Endothelial cell of umbilical vein (primary cell): ENCODE results near the gene SLC2A11. TPM values are rescaled to one million over a fixed set of nuclear protein-coding genes. Genes with fewer than 3 reads are reported as not detected.

Source experiments
- BruUV-seq: library from RNA; stranded (reverse); fragments of 400-500 nt; replicated peaks from 2 replicates; lab custom pipeline; 2021; lab: Mats Ljungman, UMichigan
- CTCF ChIA-PET: fragments of 300-600, 350-600 bp; sonication (Branson Sonifier 250); formaldehyde crosslinking; loops from one replicate; lab custom pipeline; 2021; ENCODE audit warnings: antibody characterized with exemption, inconsistent platforms; lab: Charles Lee
- POLR2A ChIA-PET: fragments of 300-600, 350-600 bp; sonication (Branson Sonifier 250); formaldehyde crosslinking; loops from one replicate; lab custom pipeline; 2021; ENCODE audit warnings: antibody characterized with exemption, inconsistent platforms; lab: Charles Lee
- DNase-seq: peaks from one replicate; pipeline ENCODE4 v3.0.0-alpha.2; 2011; ENCODE audit warnings: low read depth, low spot score
- FAIRE-seq: peaks from 2 replicates; lab custom pipeline; 2011; peaks lifted over from hg19 to GRCh38; lab: Jason Lieb, UNC
- H2AFZ ChIP-seq: 2 replicates; pipeline ENCODE4 v1.6.0; 2012; ENCODE audit warnings: low read depth, low read length, control low read depth, inconsistent platforms
- H3K27ac ChIP-seq: 2 replicates; pipeline ENCODE4 v1.5.1; 2011; ENCODE audit warnings: low read depth, mild to moderate bottlenecking, control low read depth, low read length, moderate library complexity; ENCODE audit not compliant: insufficient read depth
- H3K27me3 ChIP-seq, 2 experiments: 2 replicates each; pipeline versions ENCODE4 v1.6.0 to v1.6.1; 2011; ENCODE audit warnings: low read length in 2 of 2, mixed read lengths in 1 of 2; ENCODE audit not compliant: control insufficient read depth in 2 of 2, insufficient read depth in 2 of 2
- H3K36me3 ChIP-seq, 2 experiments: 2 replicates in 1 of 2; 3 replicates in 1 of 2; pipeline ENCODE4 v1.5.1; 2011; ENCODE audit warnings: low read length in 2 of 2, mild to moderate bottlenecking in 1 of 2, moderate library complexity in 1 of 2; ENCODE audit not compliant: control insufficient read depth in 2 of 2, insufficient read depth in 2 of 2; ENCODE audit errors: extremely low read depth in 1 of 2
- H3K4me1 ChIP-seq: 3 replicates; pipeline ENCODE4 v1.5.1; 2011; ENCODE audit warnings: mild to moderate bottlenecking, low read length; ENCODE audit not compliant: control insufficient read depth, insufficient read depth; ENCODE audit errors: extremely low read depth
- H3K4me2 ChIP-seq: 2 replicates; pipeline ENCODE4 v1.6.1; 2011; ENCODE audit warnings: low read length, control low read depth, mixed read lengths; ENCODE audit not compliant: insufficient read depth
- H3K4me3 ChIP-seq, 3 experiments: fragments of 200-600 bp in 1 of 3; sonication (generic), shearing (Covaris generic) in 1 of 3; replicated peaks in 1 of 3; 2 replicates each; pipeline ENCODE4 v1.5.1; 2011 to 2016; ENCODE audit warnings: control low read depth in 3 of 3, low read length in 3 of 3, mild to moderate bottlenecking in 2 of 3, inconsistent platforms in 1 of 3, low read depth in 1 of 3, moderate library complexity in 1 of 3; ENCODE audit not compliant: insufficient read depth in 1 of 3
- H3K79me2 ChIP-seq: 2 replicates; pipeline ENCODE4 v1.6.0; 2012; ENCODE audit warnings: low read length, inconsistent platforms; ENCODE audit not compliant: control insufficient read depth, insufficient read depth
- H3K9ac ChIP-seq: replicated peaks from 2 replicates; pipeline ENCODE3; 2011; ENCODE audit warnings: low read length, control low read depth; ENCODE audit not compliant: insufficient read depth; ENCODE audit errors: extremely low read depth
- H3K9me1 ChIP-seq: replicated peaks from 3 replicates; pipeline ENCODE4 v1.6.0; 2011; ENCODE audit warnings: mild to moderate bottlenecking, low read length; ENCODE audit not compliant: control insufficient read depth, insufficient read depth; ENCODE audit errors: extremely low read depth
- H3K9me3 ChIP-seq: replicated peaks from 2 replicates; pipeline ENCODE4 v1.5.1; 2012; ENCODE audit warnings: low read length, inconsistent platforms; ENCODE audit not compliant: control insufficient read depth, insufficient read depth
- H4K20me1 ChIP-seq: replicated peaks from 2 replicates; pipeline ENCODE3; 2011; ENCODE audit warnings: mild to moderate bottlenecking, low read length; ENCODE audit not compliant: control insufficient read depth, insufficient read depth; ENCODE audit errors: extremely low read depth
- CTCF ChIP-seq, 2 donors: IDR thresholded peaks; 1 replicate in 1 of 2; 2 replicates in 1 of 2; pipeline ENCODE4 v1.5.1; 2011; ENCODE audit warnings: low read length in 2 of 2, mild to moderate bottlenecking in 2 of 2, moderate library complexity in 2 of 2, control low read depth in 1 of 2, inconsistent platforms in 1 of 2, low read depth in 1 of 2; ENCODE audit not compliant: insufficient read depth in 1 of 2; ENCODE audit errors: extremely low read depth in 1 of 2
- EZH2 ChIP-seq: IDR thresholded peaks from 2 replicates; pipeline ENCODE4 v1.6.1; 2012; ENCODE audit warnings: borderline replicate concordance, low read depth, mild to moderate bottlenecking, moderate library complexity, low read length, inconsistent platforms; ENCODE audit not compliant: severe bottlenecking
- FOS ChIP-seq: IDR thresholded peaks from 2 replicates; pipeline ENCODE4 v1.6.1; 2011; ENCODE audit warnings: mild to moderate bottlenecking, low read length, moderate library complexity, borderline replicate concordance; ENCODE audit not compliant: insufficient read depth
- GATA2 ChIP-seq: IDR thresholded peaks from 2 replicates; pipeline ENCODE4 v1.7.0; 2011; ENCODE audit warnings: low read depth, mild to moderate bottlenecking, moderate library complexity, mixed read lengths, low read length; ENCODE audit not compliant: insufficient read length, insufficient read depth
- JUN ChIP-seq: IDR thresholded peaks from 2 replicates; pipeline ENCODE4 v1.6.1; 2011; ENCODE audit warnings: borderline replicate concordance, low read depth; ENCODE audit not compliant: insufficient read length, insufficient read depth
- MAX ChIP-seq: IDR thresholded peaks from 2 replicates; pipeline ENCODE4 v1.6.1; 2011; ENCODE audit not compliant: insufficient read depth, insufficient read length
- MYC ChIP-seq: IDR thresholded peaks from one replicate; pipeline ENCODE4 v1.6.1; 2011; ENCODE audit warnings: mild to moderate bottlenecking, low read depth, low read length
- POLR2A ChIP-seq: IDR thresholded peaks from 2 replicates; pipeline ENCODE4 v1.6.1; 2012; ENCODE audit warnings: low read depth, mild to moderate bottlenecking, control low read depth, low read length
- POLR2AphosphoS5 ChIP-seq: IDR thresholded peaks from 2 replicates; pipeline ENCODE4 v1.6.1; 2012; ENCODE audit warnings: low read depth, mild to moderate bottlenecking, control low read depth, low read length, moderate library complexity; ENCODE audit not compliant: insufficient read depth
- dilution Hi-C: fragments of 300-500 bp; cut with MboI; formaldehyde crosslinking; loops from one replicate; pipeline ENCODE4 v1.15.0; 2019; ENCODE audit warnings: low sequenced_read_pairs; ENCODE audit not compliant: extremely low pct_ligation_motif_present
- intact Hi-C: fragments of 100-400 bp; cut with micrococcal nuclease; formaldehyde crosslinking; loops from one replicate; pipeline ENCODE4 v1.10.0; 2022
- polyA plus RNA-seq, 4 experiments: library from polyadenylated mRNA; depleted of rRNA in 3 of 4; stranded (reverse) in 3 of 4; unstranded in 1 of 4; fragments of >200 nt; gene quantifications; 2 replicates each; pipeline versions ENCODE4 v1.2.1 to v1.2.3, GENCODE V29; 2011 to 2012; ENCODE audit warnings: missing spikeins in 1 of 4
- total RNA-seq: library from RNA; stranded (reverse); gene quantifications from 2 replicates; pipeline ENCODE4 v1.2.3, GENCODE V29; 2021

Gene SLC2A11
- total and polyA plus RNA-seq, 2 donors (not counting 3 experiments of a cell fraction or from before 2014, with no cell fraction given), result 4.2 to 4.6 TPM

- DNase-seq (no peak), FAIRE-seq (no peak)
- no peaks in the 10 kb centered on the region for H3K9me3 ChIP-seq
- intact Hi-C loops, result no loop called here
- H3K79me2 ChIP-seq, result no peaks in the 10 kb centered on the region
- no peak overlapping the region for H3K4me2 ChIP-seq
- H3K4me3 ChIP-seq, result no peak overlapping the region
- no peak overlapping the region for H3K9ac ChIP-seq
- H3K4me1 ChIP-seq, result peaks cover 3% of the 10 kb centered on the region
- POLR2A ChIA-PET, result no interaction called here
- no peak overlapping the region for H2AFZ ChIP-seq
- BruUV-seq, result no TSS peak
- CTCF ChIA-PET, result interaction anchor here (0.5 to 2.1 kb wide), 75 partner anchors 8 to 440 kb away, joined by 3 to 71 read pairs (median 5); partner anchors contain the start of genes C22orf15, CHCHD10, DERL3 and MIF
- H3K36me3 ChIP-seq, result no peaks in the 10 kb centered on the region
- no peaks in the 10 kb centered on the region for H3K27me3 ChIP-seq
- dilution Hi-C loops, result no loop called here
- H4K20me1 ChIP-seq, result no peaks in the 10 kb centered on the region
- no peaks in the 10 kb centered on the region for H3K9me1 ChIP-seq
- H3K27ac ChIP-seq, result no peak overlapping the region
- TF ChIP-seq POLR2AphosphoS5 (no peak), MYC (no peak), MAX (no peak), JUN (no peak), GATA2 (no peak), CTCF (IDR thresholded peaks at IDR 0.05; ENCODE audit: extremely low read depth in 1 of 2, insufficient read depth in 1 of 2, low read depth in 1 of 2, low read length in 2 of 2) (no peak), FOS (no peak), EZH2 (no peak), POLR2A (no peak)
Measured at GRCh38 chr22:23850136-23850611, 7.5 kb upstream of the SLC2A11 start.
